NCI-H2107 treated with DMSO at 0.1 percent for 48 hours (cell line): ENCODE results near the gene TBC1D26.
"Not testable (repeated sequence)": the region's sequence is repeated elsewhere in the genome, so short reads cannot be mapped to it uniquely, and the experiment has no call there.

Source experiments
- DNase-seq: peaks from one replicate; lab custom pipeline; 2025; ENCODE audit not compliant: unreplicated experiment; lab: John Stamatoyannopoulos, UW

TBC1D26 gene

GRCh38 chr17:15742921-15743320, 10.8 kb downstream of the TBC1D26 start:
- DNase-seq = no peak

- no peak for DNase-seq
Observed at GRCh38 chr17:15744074-15744676, 12.1 kb downstream of the TBC1D26 start.

GRCh38 chr17:15744885-15745284, 12.8 kb downstream of the TBC1D26 start:
- DNase-seq = peak; percentile 70

- DNase-seq = not testable (repeated sequence)
Observed at GRCh38 chr17:15749403-15749802, 17.3 kb downstream of the TBC1D26 start.

- DNase-seq = not testable (repeated sequence)
Observed at GRCh38 chr17:15768865-15769533, 36.9 kb downstream of the TBC1D26 start.

GRCh38 chr17:15770679-15771078, 38.6 kb downstream of the TBC1D26 start:
- DNase-seq = not testable (repeated sequence)

GRCh38 chr17:15776871-15777270, 44.8 kb downstream of the TBC1D26 start:
- DNase-seq = no peak

- no peak for DNase-seq
Observed at GRCh38 chr17:15777297-15777696, 45.2 kb downstream of the TBC1D26 start.

- DNase-seq = no peak
Observed at GRCh38 chr17:15777717-15778116, 45.6 kb downstream of the TBC1D26 start.

- DNase-seq = no peak
Observed at GRCh38 chr17:15779119-15779518, 47.0 kb downstream of the TBC1D26 start.

- DNase-seq = no peak
Observed at GRCh38 chr17:15780188-15780587, 48.1 kb downstream of the TBC1D26 start.

- no peak for DNase-seq
Observed at GRCh38 chr17:15782866-15783265, 50.8 kb downstream of the TBC1D26 start.

- DNase-seq = no peak
Observed at GRCh38 chr17:15783461-15783860, 51.4 kb downstream of the TBC1D26 start.

GRCh38 chr17:15784351-15784750, 52.3 kb downstream of the TBC1D26 start:
- not testable (repeated sequence) for DNase-seq

- DNase-seq = not testable (repeated sequence)
Observed at GRCh38 chr17:15787363-15788075, 55.4 kb downstream of the TBC1D26 start.

- DNase-seq = not testable (repeated sequence)
Observed at GRCh38 chr17:15788365-15788764, 56.3 kb downstream of the TBC1D26 start.
